Osteocyte (in vitro differentiated cells): Measurements from ENCODE around the gene MDP1. TPM values are rescaled to one million over a fixed set of nuclear protein-coding genes. Genes with fewer than 3 reads are reported as not detected.

Source experiments
- DNase-seq: peaks from one replicate; pipeline ENCODE4 v3.0.0; 2021; ENCODE audit warnings: mixed read lengths; ENCODE audit not compliant: unreplicated experiment; ENCODE audit errors: extremely low spot score
- H3K27ac Mint-ChIP-seq: one replicate; pipeline ENCODE4 v1.8.0; 2021; ENCODE audit warnings: mild to moderate bottlenecking, mixed read lengths; ENCODE audit not compliant: unreplicated experiment
- H3K27me3 Mint-ChIP-seq: one replicate; pipeline ENCODE4 v1.8.0; 2021; ENCODE audit warnings: mixed read lengths; ENCODE audit not compliant: unreplicated experiment
- H3K36me3 Mint-ChIP-seq: one replicate; pipeline ENCODE4 v1.8.0; 2021; ENCODE audit warnings: mixed read lengths; ENCODE audit not compliant: unreplicated experiment
- H3K4me1 Mint-ChIP-seq: one replicate; pipeline ENCODE4 v1.8.0; 2021; ENCODE audit warnings: mixed read lengths; ENCODE audit not compliant: unreplicated experiment
- H3K4me3 Mint-ChIP-seq: one replicate; pipeline ENCODE4 v1.8.0; 2021; ENCODE audit warnings: mild to moderate bottlenecking, moderate library complexity, mixed read lengths; ENCODE audit not compliant: unreplicated experiment
- H3K9me3 Mint-ChIP-seq: one replicate; pipeline ENCODE4 v1.8.0; 2021; ENCODE audit warnings: mixed read lengths; ENCODE audit not compliant: unreplicated experiment
- CTCF ChIP-seq: fragments of 200-600 bp; sonication (generic); IDR thresholded peaks from 2 replicates; pipeline ENCODE4 v1.5.0; 2021; ENCODE audit warnings: antibody characterized with exemption, mild to moderate bottlenecking, moderate library complexity
- total RNA-seq: library from RNA; stranded (reverse); gene quantifications from 2 replicates; pipeline ENCODE4 v1.2.1, GENCODE V29; 2021

Gene MDP1
- total RNA-seq, 1 donor from 2014 or later, result 25.4 TPM

- no peak for TF ChIP-seq CTCF
- Mint-ChIP-seq H3K27ac (peak overlapping the region; percentile 95), H3K27me3 (no peaks in the 10 kb centered on the region), H3K4me1 (peaks cover 37% of the 10 kb centered on the region), H3K36me3 (peaks cover 20% of the 10 kb centered on the region), H3K9me3 (no peaks in the 10 kb centered on the region), H3K4me3 (peak overlapping the region; percentile 88)
- DNase-seq, result no peak
Measured at GRCh38 chr14:24194873-24195185, 21.0 kb downstream of the MDP1 start.

- H3K27ac Mint-ChIP-seq, result peak overlapping the region; percentile 95
- no peaks in the 10 kb centered on the region for H3K27me3 Mint-ChIP-seq
- peaks cover 38% of the 10 kb centered on the region for H3K4me1 Mint-ChIP-seq
- H3K9me3 Mint-ChIP-seq, result no peaks in the 10 kb centered on the region
- H3K36me3 Mint-ChIP-seq, result peaks cover 20% of the 10 kb centered on the region
- no peak for DNase-seq
- peak overlapping the region; percentile 88 for H3K4me3 Mint-ChIP-seq
- no peak for TF ChIP-seq CTCF
Measured at GRCh38 chr14:24194186-24194872, 21.5 kb downstream of the MDP1 start.

GRCh38 chr14:24192933-24193332, 22.9 kb downstream of the MDP1 start:
- Mint-ChIP-seq H3K9me3 (no peaks in the 10 kb centered on the region), H3K4me3 (no peak overlapping the region)

GRCh38 chr14:24190416-24190815, 25.4 kb downstream of the MDP1 start:
- H3K27me3 Mint-ChIP-seq, result no peaks in the 10 kb centered on the region
- no peak for TF ChIP-seq CTCF
- no peaks in the 10 kb centered on the region for H3K9me3 Mint-ChIP-seq
- peaks cover 36% of the 10 kb centered on the region for H3K4me1 Mint-ChIP-seq
- no peak overlapping the region for H3K4me3 Mint-ChIP-seq
- H3K36me3 Mint-ChIP-seq, result peaks cover 15% of the 10 kb centered on the region
- peak overlapping the region; percentile 27 for H3K27ac Mint-ChIP-seq
- no peak for DNase-seq

More at GRCh38 chr14:24192933-24193332, 22.9 kb downstream of the MDP1 start:
- no peak for DNase-seq
- Mint-ChIP-seq H3K27ac (no peak overlapping the region), H3K4me1 (peaks cover 39% of the 10 kb centered on the region), H3K36me3 (peaks cover 15% of the 10 kb centered on the region), H3K27me3 (no peaks in the 10 kb centered on the region)
- TF ChIP-seq CTCF, result no peak

- Mint-ChIP-seq H3K27ac (peak overlapping the region; percentile 89), H3K4me3 (no peak overlapping the region), H3K4me1 (peaks cover 30% of the 10 kb centered on the region), H3K36me3 (peaks cover 15% of the 10 kb centered on the region), H3K9me3 (no peaks in the 10 kb centered on the region), H3K27me3 (no peaks in the 10 kb centered on the region)
- TF ChIP-seq CTCF, result no peak
- DNase-seq, result no peak
Measured at GRCh38 chr14:24189460-24189859, 26.4 kb downstream of the MDP1 start.
